ENCODE data around the gene MCF2L.

Gene MCF2L

DNA sequence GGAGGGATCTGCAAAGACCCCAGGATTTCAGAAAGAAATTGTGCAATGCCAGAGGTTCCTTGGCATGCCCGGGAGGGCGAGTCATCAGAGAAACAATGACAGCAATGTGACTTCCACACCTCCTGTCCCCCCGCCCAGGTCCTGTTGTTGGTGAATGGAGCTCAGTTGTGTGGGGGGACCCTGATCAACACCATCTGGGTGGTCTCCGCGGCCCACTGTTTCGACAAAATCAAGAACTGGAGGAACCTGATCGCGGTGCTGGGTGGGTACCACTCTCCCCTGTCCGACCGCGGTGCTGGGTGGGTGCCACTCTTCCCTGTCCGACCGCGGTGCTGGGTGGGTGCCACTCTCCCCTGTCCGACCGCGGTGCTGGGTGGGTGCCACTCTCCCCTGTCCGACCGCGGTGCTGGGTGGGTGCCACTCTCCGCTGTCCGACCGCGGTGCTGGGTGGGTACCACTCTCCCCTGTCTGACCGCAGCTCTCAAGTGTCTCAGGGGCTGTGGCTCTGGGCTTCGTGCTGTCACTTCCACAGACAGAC lies 148.4 kb downstream of the MCF2L start:
- TF ChIP-seq, protein P1, sequence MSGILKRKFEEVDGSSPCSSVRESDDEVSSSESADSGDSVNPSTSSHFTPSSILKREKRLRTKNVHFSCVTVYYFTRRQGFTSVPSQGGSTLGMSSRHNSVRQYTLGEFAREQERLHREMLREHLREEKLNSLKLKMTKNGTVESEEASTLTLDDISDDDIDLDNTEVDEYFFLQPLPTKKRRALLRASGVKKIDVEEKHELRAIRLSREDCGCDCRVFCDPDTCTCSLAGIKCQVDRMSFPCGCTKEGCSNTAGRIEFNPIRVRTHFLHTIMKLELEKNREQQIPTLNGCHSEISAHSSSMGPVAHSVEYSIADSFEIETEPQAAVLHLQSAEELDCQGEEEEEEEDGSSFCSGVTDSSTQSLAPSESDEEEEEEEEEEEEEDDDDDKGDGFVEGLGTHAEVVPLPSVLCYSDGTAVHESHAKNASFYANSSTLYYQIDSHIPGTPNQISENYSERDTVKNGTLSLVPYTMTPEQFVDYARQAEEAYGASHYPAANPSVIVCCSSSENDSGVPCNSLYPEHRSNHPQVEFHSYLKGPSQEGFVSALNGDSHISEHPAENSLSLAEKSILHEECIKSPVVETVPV (CRISPR knock-in tag; IDR thresholded peaks at IDR 0.05), result no peak
- no peak for TF ChIP-seq OSR1 (CRISPR knock-in tag; IDR thresholded peaks at IDR 0.05)
- TF ChIP-seq ZFP3 (CRISPR knock-in tag; IDR thresholded peaks at IDR 0.05), result no peak
- TF ChIP-seq BACH2 (CRISPR knock-in tag; IDR thresholded peaks at IDR 0.05; ENCODE audit: borderline replicate concordance), result no peak
- no peak for TF ChIP-seq TCF4 (CRISPR knock-in tag; IDR thresholded peaks at IDR 0.05; ENCODE audit: borderline replicate concordance)
- TF ChIP-seq SNAI2 (CRISPR knock-in tag; IDR thresholded peaks at IDR 0.05), result no peak
- TF ChIP-seq, protein P2, sequence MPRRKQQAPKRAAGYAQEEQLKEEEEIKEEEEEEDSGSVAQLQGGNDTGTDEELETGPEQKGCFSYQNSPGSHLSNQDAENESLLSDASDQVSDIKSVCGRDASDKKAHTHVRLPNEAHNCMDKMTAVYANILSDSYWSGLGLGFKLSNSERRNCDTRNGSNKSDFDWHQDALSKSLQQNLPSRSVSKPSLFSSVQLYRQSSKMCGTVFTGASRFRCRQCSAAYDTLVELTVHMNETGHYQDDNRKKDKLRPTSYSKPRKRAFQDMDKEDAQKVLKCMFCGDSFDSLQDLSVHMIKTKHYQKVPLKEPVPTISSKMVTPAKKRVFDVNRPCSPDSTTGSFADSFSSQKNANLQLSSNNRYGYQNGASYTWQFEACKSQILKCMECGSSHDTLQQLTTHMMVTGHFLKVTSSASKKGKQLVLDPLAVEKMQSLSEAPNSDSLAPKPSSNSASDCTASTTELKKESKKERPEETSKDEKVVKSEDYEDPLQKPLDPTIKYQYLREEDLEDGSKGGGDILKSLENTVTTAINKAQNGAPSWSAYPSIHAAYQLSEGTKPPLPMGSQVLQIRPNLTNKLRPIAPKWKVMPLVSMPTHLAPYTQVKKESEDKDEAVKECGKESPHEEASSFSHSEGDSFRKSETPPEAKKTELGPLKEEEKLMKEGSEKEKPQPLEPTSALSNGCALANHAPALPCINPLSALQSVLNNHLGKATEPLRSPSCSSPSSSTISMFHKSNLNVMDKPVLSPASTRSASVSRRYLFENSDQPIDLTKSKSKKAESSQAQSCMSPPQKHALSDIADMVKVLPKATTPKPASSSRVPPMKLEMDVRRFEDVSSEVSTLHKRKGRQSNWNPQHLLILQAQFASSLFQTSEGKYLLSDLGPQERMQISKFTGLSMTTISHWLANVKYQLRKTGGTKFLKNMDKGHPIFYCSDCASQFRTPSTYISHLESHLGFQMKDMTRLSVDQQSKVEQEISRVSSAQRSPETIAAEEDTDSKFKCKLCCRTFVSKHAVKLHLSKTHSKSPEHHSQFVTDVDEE (CRISPR knock-in tag; IDR thresholded peaks at IDR 0.05), result no peak
- no peak for TF ChIP-seq ARNTL (CRISPR knock-in tag; IDR thresholded peaks at IDR 0.05; ENCODE audit: borderline replicate concordance, low read depth)
- TF ChIP-seq ESRRG (CRISPR knock-in tag; IDR thresholded peaks at IDR 0.05), result no peak
- TF ChIP-seq, protein P3, sequence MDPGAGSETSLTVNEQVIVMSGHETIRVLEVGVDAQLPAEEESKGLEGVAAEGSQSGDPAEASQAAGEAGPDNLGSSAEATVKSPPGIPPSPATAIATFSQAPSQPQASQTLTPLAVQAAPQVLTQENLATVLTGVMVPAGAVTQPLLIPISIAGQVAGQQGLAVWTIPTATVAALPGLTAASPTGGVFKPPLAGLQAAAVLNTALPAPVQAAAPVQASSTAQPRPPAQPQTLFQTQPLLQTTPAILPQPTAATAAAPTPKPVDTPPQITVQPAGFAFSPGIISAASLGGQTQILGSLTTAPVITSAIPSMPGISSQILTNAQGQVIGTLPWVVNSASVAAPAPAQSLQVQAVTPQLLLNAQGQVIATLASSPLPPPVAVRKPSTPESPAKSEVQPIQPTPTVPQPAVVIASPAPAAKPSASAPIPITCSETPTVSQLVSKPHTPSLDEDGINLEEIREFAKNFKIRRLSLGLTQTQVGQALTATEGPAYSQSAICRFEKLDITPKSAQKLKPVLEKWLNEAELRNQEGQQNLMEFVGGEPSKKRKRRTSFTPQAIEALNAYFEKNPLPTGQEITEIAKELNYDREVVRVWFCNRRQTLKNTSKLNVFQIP (CRISPR knock-in tag; IDR thresholded peaks at IDR 0.05; ENCODE audit: borderline replicate concordance, low read depth), result no peak
- no peak for ATAC-seq

GRCh38 chr13:113117911-113118260 lies 148.9 kb downstream of the MCF2L start:
- no peak for ATAC-seq
- TF ChIP-seq CREB5 (CRISPR knock-in tag; IDR thresholded peaks at IDR 0.05; ENCODE audit: low read depth), result no peak
- TF ChIP-seq ISL1 (CRISPR knock-in tag; IDR thresholded peaks at IDR 0.05), result no peak
- TF ChIP-seq, protein P4, sequence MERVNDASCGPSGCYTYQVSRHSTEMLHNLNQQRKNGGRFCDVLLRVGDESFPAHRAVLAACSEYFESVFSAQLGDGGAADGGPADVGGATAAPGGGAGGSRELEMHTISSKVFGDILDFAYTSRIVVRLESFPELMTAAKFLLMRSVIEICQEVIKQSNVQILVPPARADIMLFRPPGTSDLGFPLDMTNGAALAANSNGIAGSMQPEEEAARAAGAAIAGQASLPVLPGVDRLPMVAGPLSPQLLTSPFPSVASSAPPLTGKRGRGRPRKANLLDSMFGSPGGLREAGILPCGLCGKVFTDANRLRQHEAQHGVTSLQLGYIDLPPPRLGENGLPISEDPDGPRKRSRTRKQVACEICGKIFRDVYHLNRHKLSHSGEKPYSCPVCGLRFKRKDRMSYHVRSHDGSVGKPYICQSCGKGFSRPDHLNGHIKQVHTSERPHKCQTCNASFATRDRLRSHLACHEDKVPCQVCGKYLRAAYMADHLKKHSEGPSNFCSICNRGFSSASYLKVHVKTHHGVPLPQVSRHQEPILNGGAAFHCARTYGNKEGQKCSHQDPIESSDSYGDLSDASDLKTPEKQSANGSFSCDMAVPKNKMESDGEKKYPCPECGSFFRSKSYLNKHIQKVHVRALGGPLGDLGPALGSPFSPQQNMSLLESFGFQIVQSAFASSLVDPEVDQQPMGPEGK (CRISPR knock-in tag; IDR thresholded peaks at IDR 0.05; ENCODE audit: borderline replicate concordance), result no peak
- TF ChIP-seq SNAI2 (CRISPR knock-in tag; IDR thresholded peaks at IDR 0.05), result no peak
- TF ChIP-seq, protein P2 (CRISPR knock-in tag; IDR thresholded peaks at IDR 0.05), result no peak
- TF ChIP-seq PPARA (CRISPR knock-in tag; IDR thresholded peaks at IDR 0.05; ENCODE audit: borderline replicate concordance), result no peak
- no peak for TF ChIP-seq ZC3H10 (CRISPR knock-in tag; IDR thresholded peaks at IDR 0.05)
- no peak for TF ChIP-seq RARB (CRISPR knock-in tag; IDR thresholded peaks at IDR 0.05)
- TF ChIP-seq ZFP30 (CRISPR knock-in tag; IDR thresholded peaks at IDR 0.05), result no peak
- no peak for TF ChIP-seq ZNF565 (CRISPR knock-in tag; conservative IDR thresholded peaks at IDR 0.05; ENCODE audit: low read depth)
- TF ChIP-seq TOX (CRISPR knock-in tag; IDR thresholded peaks at IDR 0.05; ENCODE audit: borderline replicate concordance), result no peak
- no peak for TF ChIP-seq BACH2 (CRISPR knock-in tag; IDR thresholded peaks at IDR 0.05; ENCODE audit: borderline replicate concordance)
- TF ChIP-seq GLIS3 (CRISPR knock-in tag; IDR thresholded peaks at IDR 0.05), result no peak
